HG03460 (cell line): ENCODE data around the gene DHRS12.

Experiments used
- ATAC-seq: cut with Tn5 transposase; IDR thresholded peaks from one replicate; pipeline ENCODE4 v1.9.1; 2021; ENCODE audit not compliant: unreplicated experiment

Gene DHRS12

DNA sequence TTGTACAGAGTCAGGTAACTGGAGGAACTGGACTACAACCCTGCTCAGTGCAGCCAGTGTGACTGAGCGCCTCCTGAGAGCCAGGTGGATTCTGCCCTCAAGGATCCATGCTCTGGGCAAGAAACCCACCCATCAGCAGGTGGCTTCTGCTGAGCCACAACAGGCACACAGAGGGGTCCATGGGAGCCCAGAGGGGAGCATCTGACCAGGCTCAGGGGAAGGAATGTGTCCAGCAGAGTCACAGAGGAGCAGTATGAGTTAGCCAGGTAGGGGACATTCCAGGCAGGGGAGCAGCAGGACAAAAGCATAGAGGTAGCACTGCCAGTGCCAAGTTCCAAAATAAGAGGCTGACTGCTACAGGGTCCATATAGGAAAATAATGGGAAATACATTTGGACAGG lies 19.9 kb downstream of the DHRS12 start:
- no peak for ATAC-seq

DNA sequence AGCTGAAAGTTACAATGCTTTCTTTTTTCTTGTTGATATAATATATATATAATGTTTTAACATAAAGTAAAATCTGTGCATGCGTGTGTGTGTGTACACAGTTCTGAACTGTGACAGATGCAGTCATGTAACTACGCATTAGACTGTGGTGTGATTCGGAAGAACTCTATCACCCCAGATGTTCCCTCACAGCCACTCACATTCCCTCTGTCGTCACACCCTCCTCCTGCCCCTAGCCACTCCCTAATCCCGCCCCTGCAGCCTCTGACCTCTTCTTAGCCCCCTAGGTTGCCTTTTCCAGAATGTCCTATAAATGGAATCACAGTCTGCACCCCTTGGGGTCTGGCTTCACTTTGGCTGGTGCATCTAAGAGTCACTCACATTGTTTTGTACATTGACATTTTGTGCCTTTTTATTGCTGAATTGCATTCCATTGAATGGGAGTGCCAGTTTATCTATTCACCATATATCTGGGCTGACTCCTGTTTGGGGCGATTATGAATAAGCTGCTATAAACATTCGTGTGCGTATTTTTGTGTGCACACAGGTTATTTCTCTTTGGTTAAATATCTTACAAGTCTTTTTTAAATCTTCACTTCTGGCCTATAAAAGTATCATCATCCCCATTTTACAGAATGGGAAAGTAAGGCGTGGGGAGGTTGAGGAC lies 20.4 kb downstream of the DHRS12 start:
- no peak for ATAC-seq

DNA sequence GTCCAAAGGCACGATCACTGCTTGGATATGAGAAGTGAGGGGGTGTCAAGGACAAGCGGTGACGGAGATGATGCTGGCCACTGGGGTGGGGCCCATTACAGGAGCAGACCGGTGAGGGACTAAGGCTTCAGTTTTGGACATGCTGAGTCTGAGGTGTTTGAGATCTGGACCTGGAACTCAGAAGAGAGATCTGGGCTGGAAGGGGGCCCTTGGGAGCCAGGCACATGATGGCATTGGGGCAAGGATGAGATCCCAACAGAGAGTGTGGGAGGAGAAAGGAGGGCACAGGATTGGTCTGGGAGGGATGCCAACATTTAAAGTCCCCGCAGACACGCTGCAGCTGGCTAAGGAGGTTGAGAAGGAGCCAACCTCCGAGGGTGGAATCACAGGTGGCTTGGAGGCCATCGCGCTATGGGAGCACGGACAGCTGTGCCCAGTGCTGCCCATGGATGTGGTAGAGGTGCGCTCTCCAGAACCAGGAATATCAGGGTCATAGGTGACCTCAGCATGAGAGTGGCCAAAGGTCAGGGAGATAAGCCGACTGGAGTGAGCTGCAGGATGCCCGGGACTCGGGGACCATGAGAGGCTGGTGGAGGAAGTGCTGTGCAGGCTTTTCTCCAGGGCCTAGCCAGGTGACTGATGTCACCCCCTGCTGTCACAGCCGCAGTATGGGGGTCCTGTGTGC lies 21.8 kb downstream of the DHRS12 start:
- ATAC-seq: no peak

DNA sequence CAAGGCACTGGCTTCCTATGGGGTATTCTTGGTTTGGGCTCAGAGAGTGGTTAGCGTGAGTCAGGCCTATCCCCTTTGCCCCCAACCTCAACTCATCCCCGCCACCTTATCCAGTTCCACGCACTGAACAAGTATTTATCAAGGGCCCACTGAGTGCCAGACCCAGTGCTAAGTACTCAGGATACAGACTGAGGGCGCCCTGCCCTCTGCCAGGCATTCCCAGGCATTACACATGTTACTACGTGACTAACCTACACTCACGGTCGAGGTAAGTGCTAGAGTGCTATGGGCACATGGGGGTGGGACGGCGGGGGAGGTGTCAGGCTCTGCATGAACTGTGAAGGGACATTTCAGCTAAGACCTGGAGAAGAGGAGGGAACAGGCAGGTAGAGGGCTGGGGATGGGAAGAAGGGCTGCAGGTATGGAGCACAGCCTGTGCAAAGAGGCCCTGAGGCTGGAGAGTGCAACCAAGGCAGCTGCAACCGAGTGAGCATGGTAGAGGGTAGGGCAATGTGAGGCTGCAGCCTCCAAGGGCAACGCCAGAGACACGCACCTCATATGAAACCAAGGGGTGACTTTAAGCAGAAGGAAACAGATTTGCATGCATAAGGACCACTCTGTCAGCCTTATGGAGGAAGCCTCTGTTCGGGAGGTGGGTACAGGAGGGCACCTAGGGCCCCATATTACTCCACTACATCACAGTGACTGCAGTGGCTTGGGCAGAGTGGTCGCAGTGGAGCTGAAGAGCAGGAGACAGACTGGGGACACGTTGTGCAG lies 22.5 kb downstream of the DHRS12 start:
- ATAC-seq: no peak

DNA sequence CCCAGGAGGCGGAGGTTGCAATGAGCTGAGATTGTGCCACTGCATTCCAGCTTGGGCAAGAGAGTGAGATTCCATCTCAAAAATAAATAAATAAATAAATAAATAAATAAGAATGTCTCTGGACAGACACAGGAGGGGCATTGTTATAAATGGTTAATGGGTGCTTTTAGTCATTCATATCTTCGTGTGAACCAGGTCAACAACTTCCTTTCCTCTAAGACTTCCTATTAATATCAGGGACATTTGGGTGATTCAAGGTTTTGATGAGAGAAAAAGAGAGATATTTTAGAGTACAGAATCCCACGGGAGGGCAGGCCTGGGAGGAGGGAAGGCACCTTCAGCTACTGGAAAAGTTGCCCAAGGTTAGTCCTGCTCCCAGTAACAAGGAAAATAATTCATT lies 23.9 kb downstream of the DHRS12 start:
- ATAC-seq: no peak

DNA sequence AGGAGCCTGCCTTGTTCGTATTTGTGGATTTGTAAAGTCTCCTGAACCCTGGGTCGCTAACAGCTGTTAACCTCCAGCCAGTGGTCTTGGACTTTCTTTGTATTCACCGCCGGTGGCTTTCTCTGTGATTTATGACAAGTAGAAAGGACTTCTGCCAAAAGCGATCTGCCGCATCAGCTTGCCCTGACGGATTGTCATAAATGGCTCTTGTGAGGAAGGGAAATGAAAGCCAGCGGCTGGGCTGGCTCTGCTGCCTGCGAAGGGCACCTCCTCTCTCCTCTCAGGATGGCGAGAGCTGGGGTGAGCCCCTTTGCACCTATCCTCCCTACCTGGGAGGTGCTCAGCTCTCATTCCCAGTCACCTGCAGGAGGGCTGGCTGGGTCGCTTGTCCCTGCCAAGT lies 25.6 kb downstream of the DHRS12 start:
- no peak for ATAC-seq

DNA sequence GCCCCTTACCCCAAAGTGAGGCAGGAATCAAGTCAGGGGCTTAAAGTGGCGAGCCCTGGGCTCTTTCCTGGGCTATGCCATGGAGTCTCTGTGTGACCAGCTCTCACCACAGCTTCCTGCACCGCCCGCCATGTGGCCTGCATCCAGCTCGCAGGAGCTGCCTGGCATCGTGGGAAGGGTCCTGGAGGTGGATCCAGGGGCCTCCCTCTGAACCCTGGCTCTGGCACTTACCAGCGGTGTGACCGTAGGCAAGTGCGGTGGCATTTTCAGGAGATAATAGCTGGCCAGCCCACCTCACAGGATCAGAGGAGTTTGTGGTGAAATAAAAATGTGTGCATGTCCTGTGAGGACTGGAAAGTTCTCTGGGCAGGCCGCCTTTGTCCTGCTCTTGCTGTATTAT lies 26.0 kb downstream of the DHRS12 start:
- ATAC-seq: no peak

DNA sequence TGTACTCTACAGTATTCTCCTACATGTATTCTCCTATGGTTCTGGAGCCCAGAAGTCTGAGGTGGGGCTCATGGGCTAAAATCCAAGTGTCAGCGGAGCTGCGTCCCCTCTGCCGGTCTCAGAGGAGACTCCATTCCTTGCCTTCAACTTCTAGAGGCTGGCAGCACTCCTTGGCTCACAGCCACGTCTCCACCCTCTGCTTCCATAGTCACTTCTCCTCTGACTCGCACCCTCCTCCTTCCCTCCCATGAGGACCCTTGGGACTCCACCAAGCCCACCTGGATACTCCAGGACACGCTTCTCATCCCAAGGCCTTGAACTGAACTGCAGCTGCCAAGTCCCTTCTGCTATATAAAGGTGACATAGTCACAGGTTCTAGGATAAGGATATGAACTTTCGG lies 27.8 kb downstream of the DHRS12 start:
- no peak for ATAC-seq

DNA sequence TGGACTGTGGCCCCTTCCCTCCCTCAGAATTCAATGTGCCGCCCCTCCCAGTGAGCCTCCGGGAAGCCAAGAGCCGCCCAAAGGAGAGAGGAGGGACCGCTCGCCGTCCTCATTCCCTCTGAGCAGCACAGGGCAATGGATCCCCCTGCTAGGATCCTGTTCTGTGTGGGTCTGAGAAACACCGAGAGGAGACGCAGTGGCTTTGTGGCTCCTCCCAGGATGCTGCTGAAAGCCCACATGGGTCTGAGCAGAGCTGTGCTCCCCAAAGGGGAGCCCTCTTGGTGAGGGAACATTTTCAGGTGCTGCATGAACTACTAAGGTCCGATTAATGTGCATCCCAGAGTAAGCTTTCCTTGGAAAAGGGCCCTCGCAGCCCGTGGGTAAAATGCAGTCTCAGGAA lies 30.4 kb downstream of the DHRS12 start:
- no peak for ATAC-seq

DNA sequence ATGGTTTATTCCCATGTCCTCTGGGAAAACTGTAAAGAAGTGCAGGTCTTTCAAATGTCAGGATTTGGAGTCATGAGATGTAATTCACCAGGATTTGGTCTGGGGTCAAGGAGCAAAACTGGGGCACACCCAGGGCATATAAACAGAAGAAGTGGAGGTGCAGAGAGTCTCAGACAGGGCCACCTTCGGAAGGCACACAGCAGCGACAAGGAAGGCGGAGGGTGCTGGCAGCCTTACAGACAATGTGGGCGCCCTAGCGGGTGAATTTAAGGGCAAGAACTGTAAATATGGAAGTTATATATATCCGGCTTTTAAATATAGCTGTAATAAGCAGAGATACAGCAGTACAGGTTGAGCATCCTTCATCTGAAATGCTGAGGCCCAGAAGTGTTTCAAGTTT lies 31.2 kb downstream of the DHRS12 start:
- no peak for ATAC-seq

DNA sequence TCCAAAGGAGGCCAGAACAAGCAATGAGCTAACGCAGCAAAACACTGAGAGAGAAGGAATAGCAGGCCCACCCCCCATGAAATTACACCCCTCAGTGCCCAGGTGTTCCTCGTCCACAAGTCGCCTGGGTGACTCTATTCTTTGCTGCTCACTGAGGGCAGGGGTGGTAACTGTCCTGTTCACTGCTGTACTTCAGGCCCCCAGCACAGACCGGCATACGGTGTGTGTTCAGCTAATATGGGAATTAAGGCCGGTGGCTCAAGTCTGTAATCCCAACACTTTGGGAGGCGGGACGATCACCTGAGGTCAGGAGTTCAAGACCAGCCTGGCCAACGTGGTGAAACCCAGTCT lies 31.9 kb downstream of the DHRS12 start:
- no peak for ATAC-seq

DNA sequence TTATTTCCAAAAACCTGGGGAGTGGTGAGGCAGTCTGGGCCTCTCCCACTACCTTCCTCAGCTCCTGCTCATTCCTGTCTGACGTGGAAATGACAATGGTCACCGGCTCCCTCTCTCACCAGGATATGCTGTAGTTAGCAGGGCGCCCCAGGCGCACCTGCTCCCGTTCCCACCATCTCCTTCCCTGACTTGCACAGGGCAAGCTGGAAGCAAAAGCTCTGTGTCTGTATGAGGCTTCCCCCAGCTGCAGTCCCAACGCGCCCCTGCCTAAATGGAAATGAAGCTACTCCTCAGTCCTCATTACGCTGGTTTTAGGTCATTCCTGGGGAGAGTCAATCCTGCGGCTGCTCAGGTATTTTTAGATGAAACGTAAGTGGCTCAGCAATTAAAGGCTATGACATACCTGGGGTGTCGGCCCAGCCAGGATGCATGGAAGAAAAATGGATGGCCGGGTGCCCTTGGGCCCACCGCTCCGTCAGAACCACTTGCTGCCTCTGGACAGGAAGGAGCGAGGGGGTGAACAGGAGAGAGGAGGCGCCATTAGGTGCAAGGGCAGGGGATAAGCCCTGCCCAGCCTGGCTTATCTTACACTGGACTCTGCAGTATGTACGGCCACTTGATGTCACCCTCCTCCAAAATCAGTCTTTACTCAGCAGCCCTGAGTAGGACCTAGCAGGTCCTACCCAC lies 32.4 kb downstream of the DHRS12 start:
- ATAC-seq: no peak

DNA sequence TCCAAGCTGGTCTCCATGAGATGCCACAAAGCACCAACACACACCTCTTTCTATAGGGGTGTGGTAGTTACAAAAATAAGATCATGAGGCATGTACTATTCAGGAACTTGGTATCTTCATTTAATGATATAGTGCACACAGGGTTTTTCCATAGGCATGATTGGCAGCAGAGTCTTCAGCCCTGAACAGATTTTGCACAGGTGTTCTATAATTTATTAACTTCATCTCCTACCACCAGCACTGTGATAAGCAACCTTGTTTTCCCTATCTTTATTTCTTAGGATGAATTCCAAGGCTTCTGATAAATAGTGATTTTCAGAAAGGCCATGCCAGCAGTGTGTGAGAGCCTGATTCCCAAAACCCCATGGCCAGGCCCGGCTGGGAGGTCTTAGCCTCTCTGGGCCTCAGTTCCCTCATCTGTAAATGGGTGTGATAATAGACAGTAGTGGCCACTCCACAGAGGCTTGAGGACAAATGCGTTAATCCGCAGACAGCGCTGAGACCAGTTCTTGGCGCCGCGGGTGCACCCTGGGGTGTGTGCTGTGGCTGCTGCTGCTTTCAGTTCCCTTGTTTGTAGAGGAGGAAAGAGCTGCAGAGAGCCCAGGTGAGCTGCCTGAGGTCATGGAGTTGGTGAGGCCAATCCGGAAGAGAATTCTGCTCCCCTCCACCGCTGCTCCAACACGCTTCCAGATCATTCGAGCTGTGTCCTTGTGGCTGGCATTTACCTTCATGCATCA lies 33.1 kb downstream of the DHRS12 start:
- no peak for ATAC-seq

DNA sequence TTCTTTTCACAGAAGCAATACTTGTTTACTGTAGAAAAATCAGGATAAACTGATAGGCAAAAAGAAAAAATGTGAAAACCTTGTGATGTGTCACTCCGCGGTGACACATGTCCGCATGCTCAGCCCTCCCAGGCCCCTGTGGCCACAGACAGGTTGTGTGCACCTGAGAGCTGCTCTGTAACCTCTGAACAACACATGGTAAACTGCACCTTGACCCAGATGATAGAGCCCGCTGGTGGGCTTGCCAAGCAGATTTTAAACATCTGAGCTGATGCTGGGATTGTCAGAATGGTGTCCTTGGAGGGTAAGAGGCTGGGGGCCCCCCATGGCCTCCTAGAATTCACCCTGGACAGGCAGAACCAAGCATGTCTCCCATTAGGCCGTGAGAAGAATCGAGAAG lies 33.8 kb downstream of the DHRS12 start:
- no peak for ATAC-seq

DNA sequence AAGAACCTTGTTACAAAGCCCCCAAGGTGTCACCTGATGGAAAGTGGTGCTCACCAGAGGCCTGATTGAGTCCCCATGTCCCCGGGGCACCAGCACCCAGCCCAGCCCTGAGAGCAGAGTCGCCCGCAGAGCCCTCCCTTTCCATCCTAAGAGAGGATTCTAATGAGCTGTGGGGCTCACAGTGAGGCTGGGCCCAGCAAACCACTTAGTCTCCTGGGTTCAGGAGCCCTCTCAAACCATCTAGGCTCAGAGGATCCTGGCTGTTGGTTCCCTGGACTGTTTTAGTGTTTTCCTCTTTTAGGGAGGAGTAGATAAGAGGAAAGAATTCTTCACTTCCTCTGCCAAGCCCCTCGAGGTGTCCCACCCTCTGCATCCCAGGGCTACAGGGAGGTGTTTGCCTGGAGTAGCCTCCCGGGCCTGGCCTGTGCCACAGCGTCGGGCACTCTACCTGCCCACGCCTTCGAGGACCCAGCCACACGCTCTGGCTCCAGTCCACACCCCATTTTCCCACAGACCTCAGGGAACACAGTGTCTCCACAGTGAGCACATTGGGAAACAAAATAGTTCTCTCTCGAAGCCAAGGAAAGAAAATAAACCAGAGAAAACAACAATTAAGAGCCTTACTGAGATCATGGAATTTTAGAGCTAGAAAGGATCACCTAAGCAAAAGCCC lies 34.4 kb downstream of the DHRS12 start:
- no peak for ATAC-seq

DNA sequence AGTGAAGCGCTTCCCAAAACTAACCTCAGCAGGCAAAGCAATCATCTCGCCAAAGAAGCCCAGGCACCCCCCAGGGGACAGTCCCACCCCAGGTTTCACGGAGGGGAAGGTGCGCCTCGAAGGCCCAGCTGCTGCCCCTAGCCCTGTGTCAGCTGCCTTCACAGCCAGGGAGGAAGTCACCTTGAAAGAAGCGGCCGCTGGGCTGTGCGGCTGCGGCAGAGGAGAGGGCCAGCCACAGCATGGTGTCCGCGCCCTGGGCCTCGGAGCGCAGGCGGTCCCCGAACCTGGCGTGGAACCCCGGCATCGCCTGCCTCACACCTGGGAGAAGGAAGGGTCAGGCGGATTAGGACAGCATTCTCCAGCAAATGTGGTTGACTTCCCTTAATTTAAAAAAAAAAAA lies 35.0 kb downstream of the DHRS12 start:
- ATAC-seq: no peak

DNA sequence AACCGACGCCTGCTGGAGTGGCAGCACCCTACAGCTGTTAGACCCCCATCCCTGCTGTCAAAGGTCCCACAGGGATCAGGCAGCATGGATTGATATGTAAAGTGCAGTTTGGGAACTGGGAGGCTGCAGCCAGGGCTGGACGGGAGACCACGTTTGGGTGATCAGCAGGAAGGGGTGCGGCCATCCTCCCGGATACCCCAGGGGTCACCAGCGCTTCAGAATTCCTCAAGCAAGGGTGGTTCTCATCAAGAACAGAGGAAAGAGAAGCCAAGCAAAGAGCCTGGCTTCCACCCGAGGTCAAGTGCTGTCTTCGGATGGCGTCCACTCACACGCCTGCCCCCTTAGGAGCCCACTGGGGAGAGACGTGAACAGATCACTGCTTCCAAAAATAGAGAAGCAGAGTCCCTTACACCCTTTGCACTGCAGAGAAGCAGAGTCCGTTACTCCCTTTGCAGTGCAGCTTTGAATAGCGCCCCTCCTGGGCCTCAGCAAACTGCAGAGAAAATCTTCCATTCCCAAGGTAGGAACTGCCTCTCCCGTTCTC lies 35.5 kb downstream of the DHRS12 start:
- no peak for ATAC-seq

DNA sequence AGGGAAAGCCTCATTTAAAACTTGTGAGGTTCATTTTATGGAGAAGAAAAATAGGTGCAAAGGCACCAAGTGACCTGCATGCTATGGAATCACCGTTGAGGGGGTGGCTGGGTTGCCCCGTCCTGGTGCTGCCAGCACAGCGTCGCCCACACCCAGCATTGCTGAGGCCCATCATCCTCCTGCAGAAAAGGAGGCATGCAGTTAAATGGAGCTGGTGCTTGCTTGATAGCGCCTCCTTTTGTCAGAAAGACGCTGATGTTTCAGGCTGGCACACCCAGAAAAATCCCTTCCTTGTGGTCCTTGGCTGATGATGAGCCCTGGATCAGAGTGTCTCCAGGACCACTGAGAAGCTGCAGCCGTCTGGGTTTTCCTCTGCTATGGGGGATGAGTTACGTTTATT lies 36.9 kb downstream of the DHRS12 start:
- no peak for ATAC-seq

DNA sequence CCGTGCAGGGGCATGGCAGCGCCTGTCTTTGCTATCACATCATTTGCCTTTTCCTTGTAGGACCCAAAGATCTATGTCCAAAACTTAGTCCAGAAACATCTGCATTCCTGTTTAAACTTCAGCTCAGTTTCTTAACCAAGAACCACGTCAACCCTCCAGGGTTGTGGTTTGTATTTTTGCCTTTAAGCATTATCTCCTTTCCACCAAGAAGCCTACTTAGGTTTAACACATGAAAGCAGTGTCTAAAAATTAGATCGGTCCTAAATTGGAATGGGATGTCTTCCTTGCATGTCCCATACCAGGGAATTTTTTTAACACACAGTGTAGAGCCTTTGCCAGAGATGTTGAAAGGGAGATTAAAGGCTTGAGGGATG lies 38.8 kb downstream of the DHRS12 start:
- no peak for ATAC-seq
